Esophagus squamous epithelium (tissue), 5 donors: Measurements from ENCODE around the gene ARHGAP42. TPM values are rescaled to one million over a fixed set of nuclear protein-coding genes. Genes with fewer than 3 reads are reported as not detected.

Experiments
- DNase-seq: peaks from one replicate; lab custom pipeline; 2025; lab: John Stamatoyannopoulos, UW
- H3K27ac ChIP-seq, 4 donors: fragments of 200-600 bp; sonication (generic); one replicate each; pipeline ENCODE4 v1.5.1; 2016 to 2019; ENCODE audit warnings: mild to moderate bottlenecking in 1 of 4
- H3K27me3 ChIP-seq, 4 donors: fragments of 200-600 bp; sonication (generic); 1 replicate in 3 of 4; 2 replicates in 1 of 4; pipeline versions ENCODE4 v1.5.1 to v1.6.0; 2017 to 2021; ENCODE audit warnings: antibody characterized with exemption in 1 of 4
- H3K36me3 ChIP-seq, 3 donors: fragments of 200-600 bp; sonication (generic); one replicate each; pipeline ENCODE4 v1.5.1; 2016 to 2019
- H3K4me1 ChIP-seq, 3 donors: fragments of 200-600 bp; sonication (generic); one replicate each; pipeline ENCODE4 v1.5.1; 2017 to 2019
- H3K4me3 ChIP-seq, 4 donors: fragments of 200-600 bp; sonication (generic); 1 replicate in 3 of 4; 2 replicates in 1 of 4; pipeline ENCODE4 v1.5.1; 2016 to 2019; ENCODE audit warnings: mild to moderate bottlenecking in 2 of 4, moderate library complexity in 1 of 4
- H3K9me3 ChIP-seq, 3 donors: fragments of 200-600 bp; sonication (generic); one replicate each; pipeline ENCODE4 v1.5.1; 2016 to 2019
- CTCF ChIP-seq, 6 experiments: fragments of 450-650 bp in 4 of 6; fragments of 200-600 bp in 2 of 6; sonication (generic) in 2 of 6; IDR thresholded peaks; one replicate each; pipeline ENCODE4 v1.5.1; 2016 to 2019; ENCODE audit warnings: antibody characterized with exemption in 6 of 6, mild to moderate bottlenecking in 4 of 6, moderate library complexity in 4 of 6
- POLR2A ChIP-seq, 4 donors: fragments of 450-650 bp; IDR thresholded peaks; one replicate each; pipeline ENCODE4 v1.6.1; 2017; ENCODE audit warnings: antibody characterized with exemption in 4 of 4, mild to moderate bottlenecking in 4 of 4, moderate library complexity in 3 of 4
- WGBS, 2 donors: methylation state at CpG; one replicate each; pipeline ENCODE4 v1.1.5; 2018; 5-methylcytosine and 5-hydroxymethylcytosine counted together
- intact Hi-C: fragments of 100-400 bp; cut with DNase I; formaldehyde crosslinking; loops from one replicate; pipeline ENCODE4 v1.15.0; 2022
- total RNA-seq, 4 donors: library from RNA; depleted of rRNA; stranded (reverse); fragments of >200 nt; gene quantifications; one replicate each; pipeline ENCODE4 v1.1.0, GENCODE V29; 2016
- donor health status: DM: yes; HTN: yes; CAD: no.

The ARHGAP42 gene
- total RNA-seq, 4 donors from 2014 or later: 3.5 to 10.1 (median 6.4) TPM

- 89 to 100% methylated on average over 1 of the region's 1 CpG for WGBS, 2 donors
- Histone ChIP-seq H3K36me3 (no peaks in the 10 kb centered on the region), H3K9me3 (no peaks in the 10 kb centered on the region), H3K27ac (no peak overlapping the region), H3K4me3 (no peak overlapping the region), H3K4me1 (no peaks in the 10 kb centered on the region), H3K27me3 (no peaks in the 10 kb centered on the region)
- TF ChIP-seq POLR2A (IDR thresholded peaks at IDR 0.05) (no peak), CTCF (IDR thresholded peaks at IDR 0.05) (no peak)
- DNase-seq: no peak
- intact Hi-C loops: no loop called here
Observed at GRCh38 chr11:100805506-100806199, 118.6 kb downstream of the ARHGAP42 start.

- no peak for TF ChIP-seq CTCF (IDR thresholded peaks at IDR 0.05)
- no peak for TF ChIP-seq POLR2A (IDR thresholded peaks at IDR 0.05)
- DNase-seq: no peak
- H3K27ac ChIP-seq: no peak overlapping the region
- H3K4me3 ChIP-seq: no peak overlapping the region
- no peaks in the 10 kb centered on the region for H3K4me1 ChIP-seq
- intact Hi-C loops: no loop called here
- no peaks in the 10 kb centered on the region for H3K27me3 ChIP-seq
- WGBS, 2 donors: 89 to 94% methylated on average over 5 of the region's 5 CpGs
- no peaks in the 10 kb centered on the region for H3K36me3 ChIP-seq
- H3K9me3 ChIP-seq: no peaks in the 10 kb centered on the region
Observed at GRCh38 chr11:100806296-100806695, 119.2 kb downstream of the ARHGAP42 start.

- Histone ChIP-seq H3K36me3 (no peaks in the 10 kb centered on the region), H3K4me1 (no peaks in the 10 kb centered on the region), H3K27me3 (no peaks in the 10 kb centered on the region), H3K27ac (no peak overlapping the region), H3K4me3 (no peak overlapping the region), H3K9me3 (no peaks in the 10 kb centered on the region)
- intact Hi-C loops: no loop called here
- 61 to 67% methylated on average over 3 of the region's 3 CpGs for whole genome bisulfite sequencing, 2 donors
- no peak for TF ChIP-seq CTCF (IDR thresholded peaks at IDR 0.05)
- no peak for TF ChIP-seq POLR2A (IDR thresholded peaks at IDR 0.05)
- no peak for DNase-seq
Observed at GRCh38 chr11:100808904-100809491, 121.9 kb downstream of the ARHGAP42 start.

- no peak for DNase-seq
- Histone ChIP-seq H3K36me3 (no peaks in the 10 kb centered on the region), H3K9me3 (no peaks in the 10 kb centered on the region), H3K27ac (no peak overlapping the region), H3K4me1 (no peaks in the 10 kb centered on the region), H3K4me3 (no peak overlapping the region), H3K27me3 (no peaks in the 10 kb centered on the region)
- 49 to 63% methylated on average over 2 of the region's 2 CpGs for WGBS, 2 donors
- intact Hi-C loops: no loop called here
- TF ChIP-seq CTCF (IDR thresholded peaks at IDR 0.05) (no peak), POLR2A (IDR thresholded peaks at IDR 0.05) (no peak)
Observed at GRCh38 chr11:100810146-100810545, 123.1 kb downstream of the ARHGAP42 start.

GRCh38 chr11:100810666-100811065, 123.6 kb downstream of the ARHGAP42 start:
- no peak overlapping the region for H3K27ac ChIP-seq
- TF ChIP-seq CTCF (IDR thresholded peaks at IDR 0.05) (no peak), POLR2A (IDR thresholded peaks at IDR 0.05) (no peak)
- no peaks in the 10 kb centered on the region for H3K9me3 ChIP-seq
- H3K4me3 ChIP-seq: no peak overlapping the region
- no peaks in the 10 kb centered on the region for H3K27me3 ChIP-seq
- no peak for DNase-seq
- 96 to 97% methylated on average over 3 of the region's 3 CpGs for WGBS, 2 donors
- no peaks in the 10 kb centered on the region for H3K4me1 ChIP-seq
- intact Hi-C loops: no loop called here
- H3K36me3 ChIP-seq: no peaks in the 10 kb centered on the region
